GM12801 (cell line): ENCODE data around the gene MIPEP.

ENCODE experiments used
- CTCF ChIP-seq: IDR thresholded peaks from one replicate; pipeline ENCODE4 v1.5.1; 2011; ENCODE audit warnings: control low read depth; ENCODE audit not compliant: insufficient read length; ENCODE audit errors: extremely low read depth

Gene MIPEP

GRCh38 chr13:23822252-23822824, 66.9 kb downstream of the MIPEP start:
- no peak for TF ChIP-seq CTCF

- TF ChIP-seq CTCF = no peak
These were observed 68.7 kb downstream of the MIPEP start for GRCh38 chr13:23820530-23820929.

GRCh38 chr13:23817830-23818229, 71.4 kb downstream of the MIPEP start:
- no peak for TF ChIP-seq CTCF

GRCh38 chr13:23817136-23817535, 72.1 kb downstream of the MIPEP start:
- no peak for TF ChIP-seq CTCF

GRCh38 chr13:23813635-23814034, 75.6 kb downstream of the MIPEP start:
- TF ChIP-seq CTCF = no peak

GRCh38 chr13:23811366-23812062, 77.7 kb downstream of the MIPEP start:
- TF ChIP-seq CTCF = no peak

- TF ChIP-seq CTCF = no peak
These were observed 78.4 kb downstream of the MIPEP start for GRCh38 chr13:23810685-23811240.
